Panc1 (cell line): Measurements from ENCODE around the gene PRDX1. TPM values are rescaled to one million over a fixed set of nuclear protein-coding genes. Genes with fewer than 3 reads are reported as not detected.

Experiments
- ATAC-seq: fragments of 200-7000 bp; cut with Tn5 transposase; 2 replicates; pipeline ENCODE4 v1.9.1; 2020; ENCODE audit warnings: mild to moderate bottlenecking, moderate library complexity
- BruUV-seq: library from RNA; stranded (reverse); fragments of 400-500 nt; replicated peaks from 2 replicates; lab custom pipeline; 2021; lab: Mats Ljungman, UMichigan
- CTCF ChIA-PET: fragments of 300-600 bp; sonication (Branson Sonifier 250); formaldehyde crosslinking; loops from one replicate; lab custom pipeline; 2022; ENCODE audit warnings: antibody characterized with exemption; lab: Charles Lee
- POLR2A ChIA-PET: fragments of 300-600 bp; sonication (Branson Sonifier 250); formaldehyde crosslinking; loops from one replicate; lab custom pipeline; 2022; ENCODE audit warnings: antibody characterized with exemption; lab: Charles Lee
- DNase-seq: peaks from one replicate; pipeline ENCODE4 v3.0.0-alpha.2; 2010; ENCODE audit warnings: low read depth, low spot score
- H3K27ac ChIP-seq: 2 replicates; pipeline ENCODE4 v1.5.1; 2011; ENCODE audit warnings: mild to moderate bottlenecking, low read length, inconsistent platforms
- H3K27me3 ChIP-seq: fragments of 200-500 bp; sonication (Bioruptor generic); 2 replicates; pipeline ENCODE4 v1.6.0; 2014; ENCODE audit warnings: low read length, inconsistent platforms; ENCODE audit not compliant: control insufficient read depth, insufficient read depth
- H3K36me3 ChIP-seq: fragments of 200-500 bp; sonication (Bioruptor generic); 2 replicates; pipeline ENCODE4 v1.5.1; 2014; ENCODE audit warnings: inconsistent platforms, mild to moderate bottlenecking, low read length, moderate library complexity; ENCODE audit not compliant: control insufficient read depth, insufficient read depth
- H3K4me1 ChIP-seq: 2 replicates; pipeline ENCODE4 v1.5.1; 2011; ENCODE audit warnings: inconsistent platforms, mild to moderate bottlenecking, low read length, moderate library complexity; ENCODE audit not compliant: control insufficient read depth, insufficient read depth
- H3K4me3 ChIP-seq, 2 experiments: 2 replicates each; pipeline ENCODE4 v1.5.1; 2011 to 2012; ENCODE audit warnings: low read depth in 2 of 2, low read length in 2 of 2, mild to moderate bottlenecking in 2 of 2, inconsistent platforms in 1 of 2, moderate library complexity in 1 of 2
- H3K9me3 ChIP-seq: fragments of 200-500 bp; sonication (Bioruptor generic); 2 replicates; pipeline ENCODE4 v1.5.1; 2014; ENCODE audit warnings: low read depth, mild to moderate bottlenecking, inconsistent platforms, low read length, moderate library complexity; ENCODE audit not compliant: control insufficient read depth, insufficient read depth
- CTCF ChIP-seq: fragments of 450-650 bp; IDR thresholded peaks from 2 replicates; pipeline ENCODE4 v1.5.1; 2017; ENCODE audit warnings: mild to moderate bottlenecking
- POLR2AphosphoS5 ChIP-seq: IDR thresholded peaks from 2 replicates; pipeline ENCODE4 v1.6.1; 2012; ENCODE audit warnings: mild to moderate bottlenecking, low read depth, low read length, moderate library complexity
- REST ChIP-seq, 2 experiments: IDR thresholded peaks; 2 replicates each; pipeline ENCODE4 v1.6.1; 2011 to 2012; ENCODE audit warnings: low read depth in 2 of 2, control low read depth in 1 of 2, low read length in 1 of 2, mild to moderate bottlenecking in 1 of 2, moderate library complexity in 1 of 2; ENCODE audit not compliant: insufficient read depth in 1 of 2
- SIN3A ChIP-seq: IDR thresholded peaks from 2 replicates; pipeline ENCODE4 v1.6.1; 2012; ENCODE audit warnings: low read depth, mild to moderate bottlenecking, low read length, moderate library complexity, borderline replicate concordance; ENCODE audit not compliant: insufficient read depth
- TCF7L2 ChIP-seq: IDR thresholded peaks from 2 replicates; pipeline ENCODE4 v1.6.1; 2011; ENCODE audit warnings: mild to moderate bottlenecking, low read depth, low read length, inconsistent platforms
- in situ Hi-C: cut with HindIII; loops from 2 replicates; pipeline ENCODE4 v1.10.0; 2016; ENCODE audit warnings: low sequenced_read_pairs, low pct_unique_long_range_greater_than_20kb
- intact Hi-C: fragments of 100-400 bp; cut with micrococcal nuclease; formaldehyde crosslinking; loops from one replicate; pipeline ENCODE4 v1.10.0; 2022; ENCODE audit not compliant: unreplicated experiment
- total RNA-seq: library from RNA; stranded (reverse); gene quantifications from one replicate; pipeline ENCODE4 v1.2.1, GENCODE V29; 2021; ENCODE audit not compliant: unreplicated experiment

PRDX1 gene
- total RNA-seq, 1 experiment from 2014 or later = 719 TPM

GRCh38 chr1:45545019-45545493 lies 23.4 kb upstream of the PRDX1 start:
- H3K4me3 ChIP-seq = no peak overlapping the region
- ATAC-seq = 0 out of 2 replicates have a peak, but pooled peaks have one; percentile 52
- intact Hi-C loops = no loop called here
- CTCF ChIA-PET = interaction anchor here (0.6 kb wide), 1 partner anchor 171 kb away, joined by 3 read pairs; no protein-coding TSS in a partner anchor
- no peaks in the 10 kb centered on the region for H3K36me3 ChIP-seq
- POLR2A ChIA-PET = no interaction called here
- no peak for DNase-seq
- H3K27ac ChIP-seq = no peak overlapping the region
- H3K9me3 ChIP-seq = no peaks in the 10 kb centered on the region
- peaks cover under 1% of the 10 kb centered on the region for H3K4me1 ChIP-seq
- no peaks in the 10 kb centered on the region for H3K27me3 ChIP-seq
- no TSS peak for BruUV-seq
- TF ChIP-seq POLR2AphosphoS5 (no peak), SIN3A (no peak), REST (IDR thresholded peaks at IDR 0.05; ENCODE audit: insufficient read depth in 1 of 2, low read depth in 2 of 2, low read length in 1 of 2) (no peak), TCF7L2 (no peak), CTCF (no peak)
- in situ Hi-C loops = no loop called here

- Histone ChIP-seq H3K4me3 (no peak overlapping the region), H3K4me1 (no peaks in the 10 kb centered on the region), H3K9me3 (no peaks in the 10 kb centered on the region), H3K27ac (no peak overlapping the region), H3K27me3 (no peaks in the 10 kb centered on the region), H3K36me3 (no peaks in the 10 kb centered on the region)
- intact Hi-C loops = no loop called here
- ChIA-PET POLR2A (no interaction called here), CTCF (no interaction called here)
- DNase-seq = no peak
- in situ Hi-C loops = no loop called here
- TF ChIP-seq SIN3A (no peak), TCF7L2 (no peak), CTCF (no peak), REST (IDR thresholded peaks at IDR 0.05; ENCODE audit: insufficient read depth in 1 of 2, low read depth in 2 of 2, low read length in 1 of 2) (no peak), POLR2AphosphoS5 (no peak)
- BruUV-seq = no TSS peak
- ATAC-seq = no peak
Measured at GRCh38 chr1:45544530-45544929, 22.8 kb upstream of the PRDX1 start.
